ENCODE results near the gene PRR29.

DNA sequence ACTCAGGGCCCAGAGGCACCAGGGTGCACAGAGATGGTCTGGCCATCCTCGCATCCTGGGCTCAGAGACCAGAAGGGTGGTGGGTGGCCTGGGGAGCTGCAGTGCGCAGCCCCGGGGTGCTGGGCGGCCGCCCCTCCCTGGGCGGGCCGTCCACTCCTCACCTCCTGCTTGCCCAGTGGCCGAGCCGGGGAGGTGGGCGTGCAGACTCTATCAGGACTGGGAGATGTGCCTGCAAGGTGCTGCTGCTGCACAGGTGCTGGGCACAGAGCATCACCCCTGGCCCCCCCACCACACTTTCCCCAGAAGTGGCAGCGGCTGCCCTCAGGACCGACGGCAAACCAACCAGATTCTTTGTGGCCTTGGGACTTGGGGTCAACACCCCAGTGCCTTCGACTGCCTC is 25.4 kb upstream of the PRR29 start, which contains the start of gene SCN4A:
- TF ChIP-seq, protein P1, sequence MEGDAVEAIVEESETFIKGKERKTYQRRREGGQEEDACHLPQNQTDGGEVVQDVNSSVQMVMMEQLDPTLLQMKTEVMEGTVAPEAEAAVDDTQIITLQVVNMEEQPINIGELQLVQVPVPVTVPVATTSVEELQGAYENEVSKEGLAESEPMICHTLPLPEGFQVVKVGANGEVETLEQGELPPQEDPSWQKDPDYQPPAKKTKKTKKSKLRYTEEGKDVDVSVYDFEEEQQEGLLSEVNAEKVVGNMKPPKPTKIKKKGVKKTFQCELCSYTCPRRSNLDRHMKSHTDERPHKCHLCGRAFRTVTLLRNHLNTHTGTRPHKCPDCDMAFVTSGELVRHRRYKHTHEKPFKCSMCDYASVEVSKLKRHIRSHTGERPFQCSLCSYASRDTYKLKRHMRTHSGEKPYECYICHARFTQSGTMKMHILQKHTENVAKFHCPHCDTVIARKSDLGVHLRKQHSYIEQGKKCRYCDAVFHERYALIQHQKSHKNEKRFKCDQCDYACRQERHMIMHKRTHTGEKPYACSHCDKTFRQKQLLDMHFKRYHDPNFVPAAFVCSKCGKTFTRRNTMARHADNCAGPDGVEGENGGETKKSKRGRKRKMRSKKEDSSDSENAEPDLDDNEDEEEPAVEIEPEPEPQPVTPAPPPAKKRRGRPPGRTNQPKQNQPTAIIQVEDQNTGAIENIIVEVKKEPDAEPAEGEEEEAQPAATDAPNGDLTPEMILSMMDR (IDR thresholded peaks at IDR 0.05), result no peak
- TF ChIP-seq POLR2A (IDR thresholded peaks at IDR 0.05), result no peak
- TF ChIP-seq EP300 (IDR thresholded peaks at IDR 0.05), result no peak
